ENCODE measurements around the gene PLAAT4. TPM values are rescaled to one million over a fixed set of nuclear protein-coding genes. Genes with fewer than 3 reads are reported as not detected.

PLAAT4 gene
- 11.5 and 28.3 TPM in 2 replicates for total RNA-seq

GRCh38 chr11:63536669-63537292 lies at the start of gene PLAAT4:
TSS of gene PLAAT4 (plus strand) at chr11:63536808. CDS start at chr11:63536869, 61 bp downstream.

GRCh38 chr11:63490551-63491239 lies 45.9 kb upstream of the PLAAT4 start, which contains the start of gene PLAAT5:
TSS of gene PLAAT5 (minus strand) at chr11:63491167. CDS start at chr11:63491034, 133 bp downstream.

GRCh38 chr11:63505857-63506528 lies 30.6 kb upstream of the PLAAT4 start, which contains the start of gene LGALS12:
TSS of gene LGALS12 (plus strand) at chr11:63506084. CDS start at chr11:63506459, 375 bp downstream.

GRCh38 chr11:63563201-63564055 lies 26.8 kb downstream of the PLAAT4 start, which contains the start of gene PLAAT2:
TSS of gene PLAAT2 (minus strand) at chr11:63563379. CDS start at chr11:63563324, 55 bp downstream.

Other genes starting within 250 kb of the PLAAT4 start
- not detected in 2 replicates for gene SLC22A9, start 167.0 kb upstream of the PLAAT4 start, total RNA-seq
- 0.16 TPM in 1 of 2 replicates, not detected in the other for gene PLAAT5, start 45.6 kb upstream of the PLAAT4 start, total RNA-seq
- gene LGALS12, start 30.7 kb upstream of the PLAAT4 start, total RNA-seq = 0.54 TPM in 1 of 2 replicates, not detected in the other
- gene PLAAT2, start 26.6 kb downstream of the PLAAT4 start, total RNA-seq = not detected in 2 replicates
- 10.2 and 20.0 TPM in 2 replicates for gene PLAAT3, start 77.6 kb downstream of the PLAAT4 start, total RNA-seq
- 90.3 and 91.9 TPM in 2 replicates for gene ATL3, start 134.6 kb downstream of the PLAAT4 start, total RNA-seq
- gene RTN3, start 144.7 kb downstream of the PLAAT4 start, total RNA-seq = 97.9 and 104 TPM in 2 replicates
- gene ZFTA, start 232.0 kb downstream of the PLAAT4 start, total RNA-seq = 16.5 and 28.2 TPM in 2 replicates